Measurements from ENCODE around the gene PCDHB8.
"Not testable (repeated sequence)": the region's sequence is repeated elsewhere in the genome, so short reads cannot be mapped to it uniquely, and the experiment has no call there.

Gene PCDHB8

GRCh38 chr5:141174291-141175104, 3.1 kb upstream of the PCDHB8 start:
- peaks cover 4 to 14% of the 10 kb centered on the region in 2 donors for H3K9me3 Mint-ChIP-seq

GRCh38 chr5:141175933-141176332, 1.7 kb upstream of the PCDHB8 start:
- Mint-ChIP-seq H3K4me1 (no peaks in the 10 kb centered on the region), H3K9me3 (peaks cover 4 to 14% of the 10 kb centered on the region in 2 donors), H3K27ac (no peak overlapping the region), H3K27me3 (peaks cover 9% of the 10 kb centered on the region), H3K4me3 (no peak overlapping the region)
- DNase-seq (no peak), ATAC-seq (no peak)

More at GRCh38 chr5:141174291-141175104, 3.1 kb upstream of the PCDHB8 start:
- H3K4me3 Mint-ChIP-seq, DNase-seq, H3K27ac Mint-ChIP-seq, H3K4me1 Mint-ChIP-seq, ATAC-seq: not testable (repeated sequence)
- H3K27me3 Mint-ChIP-seq: peaks cover 22% of the 10 kb centered on the region

GRCh38 chr5:141179371-141179770, 1.8 kb downstream of the PCDHB8 start:
- not testable (repeated sequence) for H3K4me3 Mint-ChIP-seq, H3K4me1 Mint-ChIP-seq, DNase-seq, H3K27ac Mint-ChIP-seq, ATAC-seq
- Mint-ChIP-seq H3K9me3 (peaks cover 13 to 24% of the 10 kb centered on the region in 2 donors), H3K27me3 (peaks cover 23% of the 10 kb centered on the region)

- H3K27me3 Mint-ChIP-seq: peaks cover 28% of the 10 kb centered on the region
- not testable (repeated sequence) for DNase-seq, H3K27ac Mint-ChIP-seq, H3K4me1 Mint-ChIP-seq, H3K4me3 Mint-ChIP-seq, ATAC-seq
- peaks cover 13 to 26% of the 10 kb centered on the region in 2 donors for H3K9me3 Mint-ChIP-seq
Measured at GRCh38 chr5:141179876-141180275, 2.3 kb downstream of the PCDHB8 start.

- no peak overlapping the region for H3K27ac Mint-ChIP-seq
- peaks cover 33% of the 10 kb centered on the region for H3K27me3 Mint-ChIP-seq
- no peak for ATAC-seq
- H3K4me1 Mint-ChIP-seq: no peaks in the 10 kb centered on the region
- H3K9me3 Mint-ChIP-seq: peaks cover 13 to 24% of the 10 kb centered on the region in 2 donors
- DNase-seq: no peak
- H3K4me3 Mint-ChIP-seq: no peak overlapping the region
Measured at GRCh38 chr5:141180313-141180712, 2.7 kb downstream of the PCDHB8 start.

GRCh38 chr5:141182248-141182647, 4.7 kb downstream of the PCDHB8 start, which contains the start of gene PCDHB16:
Gene PCDHB16, plus strand, starts transcription at chr5:141182387. Its CDS starts 173 bp downstream, at chr5:141182560.
- H3K4me3 Mint-ChIP-seq: no peak within 1 kb of the TSS
- ATAC-seq (no peak), DNase-seq (no peak)
- H3K27me3 Mint-ChIP-seq: peaks cover 42% of the 10 kb centered on the region
- no peak within 1 kb of the TSS for H3K27ac Mint-ChIP-seq
- H3K9me3 Mint-ChIP-seq: peaks cover 18 to 24% of the 10 kb centered on the region in 2 donors
- H3K4me1 Mint-ChIP-seq: no peaks in the 10 kb centered on the region

- H3K4me1 Mint-ChIP-seq, H3K4me3 Mint-ChIP-seq, DNase-seq, H3K27ac Mint-ChIP-seq, ATAC-seq: not testable (repeated sequence)
- Mint-ChIP-seq H3K9me3 (peaks cover 24 to 26% of the 10 kb centered on the region in 2 donors), H3K27me3 (peaks cover 59% of the 10 kb centered on the region)
Measured at GRCh38 chr5:141184117-141184855, 6.7 kb downstream of the PCDHB8 start.

- ATAC-seq (no peak), DNase-seq (peak in 1 of 2 donors; percentile 16)
- Mint-ChIP-seq H3K4me1 (no peaks in the 10 kb centered on the region), H3K9me3 (peaks cover 24% of the 10 kb centered on the region in 2 donors), H3K4me3 (peak within 1 kb of the TSS in 1 of 2 donors; percentile 19), H3K27ac (no peak within 1 kb of the TSS), H3K27me3 (peaks cover 76% of the 10 kb centered on the region)
Measured at GRCh38 chr5:141186897-141187512, 9.4 kb downstream of the PCDHB8 start, which contains the start of gene PCDHB9. Gene PCDHB9, plus strand, starts transcription at chr5:141187161. Its CDS starts 158 bp downstream, at chr5:141187319.

- not testable (repeated sequence) for H3K27ac Mint-ChIP-seq, H3K4me3 Mint-ChIP-seq
- H3K9me3 Mint-ChIP-seq: peaks cover 17 to 25% of the 10 kb centered on the region in 2 donors
Measured at GRCh38 chr5:141188682-141189081, 11.1 kb downstream of the PCDHB8 start.

GRCh38 chr5:141189131-141189530, 11.5 kb downstream of the PCDHB8 start:
- Mint-ChIP-seq H3K27me3 (peaks cover 77% of the 10 kb centered on the region), H3K9me3 (peaks cover 16 to 25% of the 10 kb centered on the region in 2 donors)
- not testable (repeated sequence) for H3K4me1 Mint-ChIP-seq, H3K27ac Mint-ChIP-seq, ATAC-seq, DNase-seq, H3K4me3 Mint-ChIP-seq

More at GRCh38 chr5:141188682-141189081, 11.1 kb downstream of the PCDHB8 start:
- peaks cover 76% of the 10 kb centered on the region for H3K27me3 Mint-ChIP-seq
- DNase-seq, ATAC-seq, H3K4me1 Mint-ChIP-seq: not testable (repeated sequence)

- Mint-ChIP-seq H3K9me3 (peaks cover 19 to 24% of the 10 kb centered on the region in 2 donors), H3K4me1 (no peaks in the 10 kb centered on the region), H3K4me3 (no peak within 1 kb of the TSS), H3K27ac (no peak within 1 kb of the TSS), H3K27me3 (peaks cover 56% of the 10 kb centered on the region)
- peak in 1 of 2 donors; percentile 20 for DNase-seq
- no peak for ATAC-seq
Measured at GRCh38 chr5:141192110-141192725, 14.6 kb downstream of the PCDHB8 start, which contains the start of gene PCDHB10. Gene PCDHB10, plus strand, starts transcription at chr5:141192353. Its CDS starts 200 bp downstream, at chr5:141192553.

- Mint-ChIP-seq H3K27me3 (peaks cover 42% of the 10 kb centered on the region), H3K9me3 (peaks cover 25 to 45% of the 10 kb centered on the region in 2 donors)
- ATAC-seq, H3K4me1 Mint-ChIP-seq, H3K4me3 Mint-ChIP-seq, DNase-seq, H3K27ac Mint-ChIP-seq: not testable (repeated sequence)
Measured at GRCh38 chr5:141194332-141194731, 16.7 kb downstream of the PCDHB8 start.

- Mint-ChIP-seq H3K27ac (no peak overlapping the region), H3K4me3 (no peak overlapping the region), H3K27me3 (peaks cover 44% of the 10 kb centered on the region), H3K9me3 (peaks cover 25 to 53% of the 10 kb centered on the region in 2 donors), H3K4me1 (no peaks in the 10 kb centered on the region)
- DNase-seq: no peak
- no peak for ATAC-seq
Measured at GRCh38 chr5:141196363-141196762, 18.8 kb downstream of the PCDHB8 start.

GRCh38 chr5:141199359-141200235, 22.0 kb downstream of the PCDHB8 start, which contains the start of gene PCDHB11:
Gene PCDHB11, plus strand, starts transcription at chr5:141199627. Its CDS starts 148 bp downstream, at chr5:141199775.
- DNase-seq: no peak
- no peak for ATAC-seq
- H3K4me1 Mint-ChIP-seq: no peaks in the 10 kb centered on the region
- H3K4me3 Mint-ChIP-seq: no peak within 1 kb of the TSS
- H3K27ac Mint-ChIP-seq: no peak within 1 kb of the TSS
- peaks cover 14 to 61% of the 10 kb centered on the region in 2 donors for H3K9me3 Mint-ChIP-seq
- H3K27me3 Mint-ChIP-seq: peaks cover 39% of the 10 kb centered on the region

Data from stimulated activated naive CD8-positive, alpha-beta T cell treated with anti-CD3 and anti-CD28 coated beads, Interleukin-15, amount 100 ng/mL, for 72 hours (primary cell).